ENCODE data around the gene ERGIC2. TPM values are rescaled to one million over a fixed set of nuclear protein-coding genes. Genes with fewer than 3 reads are reported as not detected.
"Not testable (repeated sequence)": the region's sequence is repeated elsewhere in the genome, so short reads cannot be mapped to it uniquely, and the experiment has no call there.

The ERGIC2 gene
- total RNA-seq, 1 experiment from 2014 or later = 131 TPM

DNA sequence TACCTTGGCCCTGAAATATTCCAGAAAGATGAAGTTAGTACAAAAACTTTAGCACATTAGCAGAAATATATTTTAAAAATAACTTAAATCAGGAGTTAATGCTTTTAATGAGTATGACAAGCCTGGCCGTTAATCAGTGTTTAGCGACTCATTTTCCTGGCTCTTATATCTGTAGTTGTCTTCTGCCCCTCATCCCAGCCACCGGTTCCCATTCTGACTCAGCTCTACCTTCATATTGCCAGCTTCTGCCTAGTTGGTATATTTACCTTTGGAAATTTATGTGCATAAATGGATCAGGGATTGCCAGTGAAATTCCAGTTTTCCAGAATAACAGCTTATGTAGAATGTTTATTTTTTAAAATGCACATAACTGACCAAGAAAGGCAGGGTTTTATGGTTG lies 79.9 kb downstream of the ERGIC2 start:
- DNase-seq (ENCODE audit: low read depth) = no peak

DNA sequence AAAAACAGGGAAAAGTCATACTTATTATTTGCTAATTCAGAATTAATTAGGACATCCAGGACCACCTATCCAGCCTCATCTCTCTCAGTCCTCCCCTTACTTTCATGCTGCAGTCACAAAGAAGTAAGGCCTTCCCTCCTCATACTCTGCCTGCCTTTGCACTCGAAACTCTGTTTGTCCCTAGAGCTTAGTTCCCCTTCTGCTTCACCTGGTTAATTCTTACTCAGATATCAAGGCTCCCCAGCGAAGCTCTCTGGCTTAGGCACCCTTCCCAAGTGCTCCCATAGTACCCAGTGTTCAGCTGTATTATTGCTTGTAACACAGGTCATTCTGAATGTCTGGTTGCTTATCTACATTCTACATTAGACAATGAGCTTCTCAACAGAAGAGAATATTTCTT lies 81.3 kb downstream of the ERGIC2 start:
- no peak for DNase-seq (ENCODE audit: low read depth)

- no peak for DNase-seq (ENCODE audit: low read depth)
These were observed 89.7 kb downstream of the ERGIC2 start for GRCh38 chr12:29291226-29291625.

DNA sequence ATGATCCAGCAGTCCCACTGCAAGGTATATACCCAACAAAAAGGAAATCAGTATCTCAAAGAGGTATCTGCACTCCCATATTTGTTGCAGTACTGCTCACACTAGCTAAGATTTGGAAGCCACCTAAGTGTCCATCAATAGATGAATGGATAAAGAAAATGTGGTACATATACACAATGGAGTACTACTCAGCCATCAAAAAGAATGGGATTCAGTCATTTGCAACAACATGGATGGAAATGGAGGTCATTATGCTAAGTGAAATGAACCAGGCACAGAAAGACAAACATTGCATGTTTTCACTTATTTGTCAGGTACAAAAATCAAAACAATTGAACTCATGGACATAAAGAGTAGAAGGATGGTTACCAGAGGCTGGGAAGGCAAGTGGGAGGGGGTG lies 90.5 kb downstream of the ERGIC2 start:
- not testable (repeated sequence) for DNase-seq (ENCODE audit: low read depth)

- DNase-seq (ENCODE audit: low read depth) = no peak
These were observed 92.9 kb downstream of the ERGIC2 start for GRCh38 chr12:29288031-29288430.

GRCh38 chr12:29287622-29288021 lies 93.3 kb downstream of the ERGIC2 start:
- no peak for DNase-seq (ENCODE audit: low read depth)

Other genes starting within 250 kb of the ERGIC2 start
- 8.2 and 21.9 TPM in 2 replicates for gene FAR2, start 231.9 kb downstream of the ERGIC2 start, total RNA-seq (2014; rRNA removed; shearing (Covaris generic))
- gene OVCH1, start 116.5 kb upstream of the ERGIC2 start, total RNA-seq (2014; rRNA removed; shearing (Covaris generic)) = not detected in 2 replicates